PFSK-1 (cell line): ENCODE measurements around the gene ADAMTS13.
A peak's percentile ranks its signal among the peaks of the same experiment; 100 is the strongest.

ENCODE experiments used
- FOXP2 ChIP-seq: optimal IDR thresholded peaks from 2 replicates; pipeline ENCODE3; 2011; ENCODE audit warnings: borderline replicate concordance, control low read depth, inconsistent platforms; ENCODE audit not compliant: insufficient read depth; ENCODE audit errors: extremely low read length, extremely low read depth
- POLR2AphosphoS5 ChIP-seq: IDR thresholded peaks from 2 replicates; pipeline ENCODE4 v1.6.1; 2012; ENCODE audit warnings: low read depth, mild to moderate bottlenecking, control low read depth, low read length, moderate library complexity
- SIN3A ChIP-seq: IDR thresholded peaks from 2 replicates; pipeline ENCODE4 v1.6.1; 2012; ENCODE audit warnings: mild to moderate bottlenecking, low read length, moderate library complexity, borderline replicate concordance; ENCODE audit not compliant: insufficient read depth
- TAF1 ChIP-seq: IDR thresholded peaks from 2 replicates; pipeline ENCODE4 v1.6.1; 2012; ENCODE audit warnings: low read length, control low read depth, borderline replicate concordance; ENCODE audit not compliant: insufficient read depth
- TF ChIP-seq, protein P1 (sequence below), 2 experiments: IDR thresholded peaks; 2 replicates each; pipeline versions ENCODE4 v1.6.1 to v1.8.0; 2011 to 2012; ENCODE audit warnings: low read depth in 2 of 2, low read length in 2 of 2, control low read depth in 1 of 2, inconsistent platforms in 1 of 2, mild to moderate bottlenecking in 1 of 2, moderate library complexity in 1 of 2; ENCODE audit not compliant: insufficient read depth in 1 of 2

ADAMTS13 gene

DNA sequence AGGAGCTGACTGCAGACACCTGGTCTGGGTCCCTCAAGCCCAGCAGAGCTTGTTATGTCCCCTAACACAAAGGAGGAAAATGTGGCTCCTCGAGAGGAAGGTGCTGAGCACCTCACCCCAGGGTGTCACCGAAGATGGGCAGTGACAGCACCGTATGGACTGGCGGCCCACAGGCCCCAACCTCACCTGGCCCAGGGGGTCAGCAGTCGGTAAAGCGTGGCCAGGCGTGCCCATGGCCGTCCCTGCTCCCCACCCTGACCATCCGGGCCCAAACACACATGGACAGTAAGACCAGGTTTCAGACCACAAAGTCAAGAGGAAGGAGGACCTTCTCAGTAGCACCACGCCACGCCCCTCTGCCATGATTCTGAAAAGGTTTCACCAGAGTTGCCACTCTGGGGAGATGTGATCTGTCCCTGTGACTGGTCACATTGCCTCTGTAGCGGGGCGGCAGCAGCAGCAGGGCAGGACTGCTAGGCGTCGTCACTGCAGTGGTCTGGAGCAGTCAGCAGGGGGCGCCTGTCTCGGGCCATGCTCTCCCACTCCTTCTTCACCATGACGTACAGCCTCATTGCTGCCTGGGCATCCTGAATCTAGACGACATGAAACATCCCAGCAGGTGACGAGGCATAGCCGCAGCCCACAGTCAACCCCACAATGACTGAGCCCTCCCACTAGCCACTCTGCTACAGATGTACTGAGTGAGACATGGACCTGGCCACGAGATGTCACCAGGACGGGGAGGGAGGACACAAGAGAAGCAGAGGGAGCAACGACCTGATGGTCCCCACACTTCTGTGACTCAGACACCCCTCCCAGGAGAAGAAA lies 15.5 kb upstream of the ADAMTS13 start:
- TF ChIP-seq FOXP2 (no peak), TAF1 (no peak), POLR2AphosphoS5 (no peak), SIN3A (no peak)
- TF ChIP-seq, protein P1, sequence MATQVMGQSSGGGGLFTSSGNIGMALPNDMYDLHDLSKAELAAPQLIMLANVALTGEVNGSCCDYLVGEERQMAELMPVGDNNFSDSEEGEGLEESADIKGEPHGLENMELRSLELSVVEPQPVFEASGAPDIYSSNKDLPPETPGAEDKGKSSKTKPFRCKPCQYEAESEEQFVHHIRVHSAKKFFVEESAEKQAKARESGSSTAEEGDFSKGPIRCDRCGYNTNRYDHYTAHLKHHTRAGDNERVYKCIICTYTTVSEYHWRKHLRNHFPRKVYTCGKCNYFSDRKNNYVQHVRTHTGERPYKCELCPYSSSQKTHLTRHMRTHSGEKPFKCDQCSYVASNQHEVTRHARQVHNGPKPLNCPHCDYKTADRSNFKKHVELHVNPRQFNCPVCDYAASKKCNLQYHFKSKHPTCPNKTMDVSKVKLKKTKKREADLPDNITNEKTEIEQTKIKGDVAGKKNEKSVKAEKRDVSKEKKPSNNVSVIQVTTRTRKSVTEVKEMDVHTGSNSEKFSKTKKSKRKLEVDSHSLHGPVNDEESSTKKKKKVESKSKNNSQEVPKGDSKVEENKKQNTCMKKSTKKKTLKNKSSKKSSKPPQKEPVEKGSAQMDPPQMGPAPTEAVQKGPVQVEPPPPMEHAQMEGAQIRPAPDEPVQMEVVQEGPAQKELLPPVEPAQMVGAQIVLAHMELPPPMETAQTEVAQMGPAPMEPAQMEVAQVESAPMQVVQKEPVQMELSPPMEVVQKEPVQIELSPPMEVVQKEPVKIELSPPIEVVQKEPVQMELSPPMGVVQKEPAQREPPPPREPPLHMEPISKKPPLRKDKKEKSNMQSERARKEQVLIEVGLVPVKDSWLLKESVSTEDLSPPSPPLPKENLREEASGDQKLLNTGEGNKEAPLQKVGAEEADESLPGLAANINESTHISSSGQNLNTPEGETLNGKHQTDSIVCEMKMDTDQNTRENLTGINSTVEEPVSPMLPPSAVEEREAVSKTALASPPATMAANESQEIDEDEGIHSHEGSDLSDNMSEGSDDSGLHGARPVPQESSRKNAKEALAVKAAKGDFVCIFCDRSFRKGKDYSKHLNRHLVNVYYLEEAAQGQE (IDR thresholded peaks at IDR 0.05; ENCODE audit: insufficient read depth in 1 of 2, low read depth in 2 of 2, low read length in 2 of 2) = no peak

DNA sequence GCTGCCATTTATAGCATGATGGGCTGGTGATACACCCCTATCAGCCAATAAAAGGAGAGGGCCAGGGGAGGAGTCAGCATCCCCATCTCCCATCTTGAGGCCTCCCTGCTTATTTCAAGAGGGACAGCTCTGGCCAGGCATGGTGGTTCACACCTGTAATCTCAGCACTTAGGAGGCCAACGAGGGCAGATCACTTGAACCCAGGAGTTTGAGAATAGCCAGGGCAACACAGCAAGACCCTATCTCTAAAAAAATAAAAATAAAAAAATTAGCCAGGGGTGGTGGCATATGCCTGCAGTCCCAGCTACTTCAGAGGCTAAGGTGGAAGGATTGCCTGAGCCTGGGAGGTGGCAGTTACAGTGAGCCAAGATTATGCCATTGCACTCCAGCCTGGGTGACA lies 14.1 kb upstream of the ADAMTS13 start:
- TF ChIP-seq, protein P1 (IDR thresholded peaks at IDR 0.05; ENCODE audit: insufficient read depth in 1 of 2, low read depth in 2 of 2, low read length in 2 of 2) = no peak
- TF ChIP-seq FOXP2 (no peak), SIN3A (no peak), POLR2AphosphoS5 (no peak), TAF1 (no peak)

DNA sequence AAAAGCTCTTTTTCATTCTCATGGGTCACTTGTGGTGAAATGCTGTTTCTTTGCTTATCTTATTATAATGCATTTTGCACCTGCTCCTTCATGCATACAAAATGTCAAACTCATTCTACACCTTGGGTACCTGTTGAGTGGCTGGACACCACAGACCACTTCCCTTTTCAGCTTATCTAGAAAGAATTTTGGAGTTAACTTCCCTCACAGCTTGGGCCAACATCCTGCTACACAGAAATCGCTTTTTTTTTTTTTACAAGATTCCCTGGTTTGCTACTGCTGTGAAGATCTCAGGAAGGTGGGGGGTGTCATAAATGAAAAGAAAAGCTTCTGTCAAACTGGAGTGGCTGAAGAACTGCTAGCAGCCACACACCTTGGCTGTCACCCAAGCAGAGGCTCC lies 7.0 kb upstream of the ADAMTS13 start:
- TF ChIP-seq SIN3A = no peak
- no peak for TF ChIP-seq FOXP2
- TF ChIP-seq TAF1 = no peak
- TF ChIP-seq, protein P1 (IDR thresholded peaks at IDR 0.05; ENCODE audit: insufficient read depth in 1 of 2, low read depth in 2 of 2, low read length in 2 of 2) = no peak
- no peak for TF ChIP-seq POLR2AphosphoS5

DNA sequence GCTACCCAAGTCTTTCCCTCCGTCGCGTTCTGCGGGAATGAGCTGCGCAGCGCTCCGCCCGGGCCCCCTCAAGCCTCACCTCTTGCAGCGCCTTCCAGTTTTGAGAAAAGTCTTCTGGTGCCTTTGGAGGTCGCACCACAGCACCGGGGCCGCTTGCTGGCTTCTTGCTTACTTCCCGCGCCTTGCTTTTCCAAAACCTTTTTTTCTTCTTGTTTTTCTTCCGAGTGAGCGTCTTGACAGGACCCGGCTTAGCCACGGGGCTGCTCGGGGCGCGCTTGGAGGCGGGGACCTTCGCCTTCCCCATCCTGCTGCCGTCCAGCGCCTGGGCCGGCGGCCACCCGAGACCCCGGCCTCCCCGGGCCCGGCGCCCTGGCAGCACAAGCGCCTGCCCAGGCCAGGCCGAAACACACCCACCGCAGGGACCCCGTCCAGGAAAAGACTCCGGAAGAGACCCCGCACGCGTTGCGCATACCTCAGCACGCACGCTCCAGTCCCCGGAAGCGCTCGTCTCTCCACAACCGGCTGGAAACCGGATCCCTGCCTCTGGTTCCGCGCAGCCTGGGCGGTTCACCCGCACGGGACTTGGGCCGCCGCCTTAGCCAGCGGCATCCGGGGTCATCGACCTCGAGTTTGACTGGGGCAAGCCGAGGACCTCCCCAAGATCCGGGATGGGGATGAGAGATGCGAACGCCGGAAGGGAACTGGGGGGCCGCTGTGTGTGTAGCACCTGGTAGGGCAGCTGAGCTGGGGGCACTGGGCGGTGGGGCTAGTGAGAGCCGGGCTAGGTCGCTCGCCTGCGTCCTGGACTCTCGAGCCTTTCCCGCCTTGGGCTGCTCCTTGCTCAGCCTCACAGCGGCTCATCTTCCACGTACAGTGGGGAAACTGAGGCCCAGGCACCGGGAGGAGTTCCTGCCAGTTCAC lies 4.4 kb upstream of the ADAMTS13 start, which contains the start of gene REXO4:
Gene REXO4, minus strand, starts transcription at position 470 of the 921 bp plus-strand sequence. Its CDS starts 166 bp downstream, at position 304.
- TF ChIP-seq FOXP2 (peak; percentile 87), POLR2AphosphoS5 (peak; percentile 51), TAF1 (peak; percentile 88; the same call in 1 of the 2 replicates), SIN3A (peak; percentile 78; the same call in 1 of the 2 replicates)
- TF ChIP-seq, protein P1 (IDR thresholded peaks at IDR 0.05; ENCODE audit: insufficient read depth in 1 of 2, low read depth in 2 of 2, low read length in 2 of 2) = peak; percentile 1 to 56; a peak in 1 of 4 replicates
